ENCODE data around the gene ARPC5. TPM values are rescaled to one million over a fixed set of nuclear protein-coding genes. Genes with fewer than 3 reads are reported as not detected.
"Not testable (repeated sequence)": the region's sequence is repeated elsewhere in the genome, so short reads cannot be mapped to it uniquely, and the experiment has no call there.

The ARPC5 gene
- total RNA-seq, 1 donor from 2014 or later, result 26.1 TPM

GRCh38 chr1:183620311-183620710, 15.3 kb downstream of the ARPC5 start:
- H3K9me3 ChIP-seq (ENCODE audit: control insufficient read depth in 3 of 3, low read length in 3 of 3), result no peaks in the 10 kb centered on the region
- no peaks in the 10 kb centered on the region for H3K27me3 ChIP-seq (ENCODE audit: control insufficient read depth in 3 of 3, insufficient read depth in 3 of 3, low read length in 3 of 3)
- H3K9ac ChIP-seq (ENCODE audit: low read depth in 1 of 3, low read length in 3 of 3), result no peak overlapping the region

GRCh38 chr1:183619781-183620180, 15.8 kb downstream of the ARPC5 start:
- Histone ChIP-seq H3K27ac (ENCODE audit: low read depth, low read length) (no peak overlapping the region), H3K36me3 (ENCODE audit: control insufficient read depth in 3 of 3, insufficient read depth in 3 of 3, low read length in 3 of 3) (no peaks in the 10 kb centered on the region), H3K9me3 (ENCODE audit: control insufficient read depth in 3 of 3, low read length in 3 of 3) (no peaks in the 10 kb centered on the region), H3K27me3 (ENCODE audit: control insufficient read depth in 3 of 3, insufficient read depth in 3 of 3, low read length in 3 of 3) (no peaks in the 10 kb centered on the region), H3K9ac (ENCODE audit: low read depth in 1 of 3, low read length in 3 of 3) (no peak overlapping the region), H3K4me3 (ENCODE audit: low read length in 3 of 3) (no peak overlapping the region), H3K4me1 (ENCODE audit: control insufficient read depth in 3 of 3, insufficient read depth in 3 of 3, low read length in 3 of 3) (no peaks in the 10 kb centered on the region)

More at GRCh38 chr1:183620311-183620710, 15.3 kb downstream of the ARPC5 start:
- H3K36me3 ChIP-seq (ENCODE audit: control insufficient read depth in 3 of 3, insufficient read depth in 3 of 3, low read length in 3 of 3), result peaks cover 0 to under 1% (median 0%) of the 10 kb centered on the region in 3 donors
- H3K4me1 ChIP-seq (ENCODE audit: control insufficient read depth in 3 of 3, insufficient read depth in 3 of 3, low read length in 3 of 3), result no peaks in the 10 kb centered on the region
- no peak overlapping the region for H3K4me3 ChIP-seq (ENCODE audit: low read length in 3 of 3)
- no peak overlapping the region for H3K27ac ChIP-seq (ENCODE audit: low read depth, low read length)

- not testable (repeated sequence) for H3K4me1 ChIP-seq (ENCODE audit: control insufficient read depth in 3 of 3, insufficient read depth in 3 of 3, low read length in 3 of 3); H3K27ac ChIP-seq (ENCODE audit: low read depth, low read length); H3K9me3 ChIP-seq (ENCODE audit: control insufficient read depth in 3 of 3, low read length in 3 of 3); H3K36me3 ChIP-seq (ENCODE audit: control insufficient read depth in 3 of 3, insufficient read depth in 3 of 3, low read length in 3 of 3); H3K4me3 ChIP-seq (ENCODE audit: low read length in 3 of 3); H3K9ac ChIP-seq (ENCODE audit: low read depth in 1 of 3, low read length in 3 of 3); H3K27me3 ChIP-seq (ENCODE audit: control insufficient read depth in 3 of 3, insufficient read depth in 3 of 3, low read length in 3 of 3)
Observed at GRCh38 chr1:183618202-183618601, 17.4 kb downstream of the ARPC5 start.

GRCh38 chr1:183612975-183613374, 22.6 kb downstream of the ARPC5 start:
- not testable (repeated sequence) for H3K9me3 ChIP-seq (ENCODE audit: control insufficient read depth in 3 of 3, low read length in 3 of 3); H3K36me3 ChIP-seq (ENCODE audit: control insufficient read depth in 3 of 3, insufficient read depth in 3 of 3, low read length in 3 of 3); H3K27ac ChIP-seq (ENCODE audit: low read depth, low read length); H3K27me3 ChIP-seq (ENCODE audit: control insufficient read depth in 3 of 3, insufficient read depth in 3 of 3, low read length in 3 of 3); H3K4me3 ChIP-seq (ENCODE audit: low read length in 3 of 3); H3K9ac ChIP-seq (ENCODE audit: low read depth in 1 of 3, low read length in 3 of 3)
- H3K4me1 ChIP-seq (ENCODE audit: control insufficient read depth in 3 of 3, insufficient read depth in 3 of 3, low read length in 3 of 3), result peaks cover 0 to 11% (median 2%) of the 10 kb centered on the region in 3 donors

GRCh38 chr1:183612407-183612806, 23.2 kb downstream of the ARPC5 start:
- H3K9me3 ChIP-seq (ENCODE audit: control insufficient read depth in 3 of 3, low read length in 3 of 3), result no peaks in the 10 kb centered on the region
- no peaks in the 10 kb centered on the region for H3K36me3 ChIP-seq (ENCODE audit: control insufficient read depth in 3 of 3, insufficient read depth in 3 of 3, low read length in 3 of 3)
- H3K27ac ChIP-seq (ENCODE audit: low read depth, low read length), result no peak overlapping the region
- no peak overlapping the region for H3K9ac ChIP-seq (ENCODE audit: low read depth in 1 of 3, low read length in 3 of 3)
- H3K4me1 ChIP-seq (ENCODE audit: control insufficient read depth in 3 of 3, insufficient read depth in 3 of 3, low read length in 3 of 3), result peaks cover 0 to 11% (median 2%) of the 10 kb centered on the region in 3 donors
- H3K27me3 ChIP-seq (ENCODE audit: control insufficient read depth in 3 of 3, insufficient read depth in 3 of 3, low read length in 3 of 3), result no peaks in the 10 kb centered on the region
- H3K4me3 ChIP-seq (ENCODE audit: low read length in 3 of 3), result no peak overlapping the region

- Histone ChIP-seq H3K27ac (ENCODE audit: low read depth, low read length) (no peak overlapping the region), H3K9ac (ENCODE audit: low read depth in 1 of 3, low read length in 3 of 3) (no peak overlapping the region), H3K4me3 (ENCODE audit: low read length in 3 of 3) (no peak overlapping the region)
Observed at GRCh38 chr1:183611021-183611420, 24.6 kb downstream of the ARPC5 start.

GRCh38 chr1:183609759-183610452, 25.7 kb downstream of the ARPC5 start:
- Histone ChIP-seq H3K4me3 (ENCODE audit: low read length in 3 of 3) (no peak overlapping the region), H3K27me3 (ENCODE audit: control insufficient read depth in 3 of 3, insufficient read depth in 3 of 3, low read length in 3 of 3) (no peaks in the 10 kb centered on the region), H3K27ac (ENCODE audit: low read depth, low read length) (peak overlapping the region; percentile 32), H3K9me3 (ENCODE audit: control insufficient read depth in 3 of 3, low read length in 3 of 3) (no peaks in the 10 kb centered on the region), H3K9ac (ENCODE audit: low read depth in 1 of 3, low read length in 3 of 3) (no peak overlapping the region), H3K4me1 (ENCODE audit: control insufficient read depth in 3 of 3, insufficient read depth in 3 of 3, low read length in 3 of 3) (peaks cover 0 to 11% (median 2%) of the 10 kb centered on the region in 3 donors), H3K36me3 (ENCODE audit: control insufficient read depth in 3 of 3, insufficient read depth in 3 of 3, low read length in 3 of 3) (no peaks in the 10 kb centered on the region)

More at GRCh38 chr1:183611021-183611420, 24.6 kb downstream of the ARPC5 start:
- H3K9me3 ChIP-seq (ENCODE audit: control insufficient read depth in 3 of 3, low read length in 3 of 3), result no peaks in the 10 kb centered on the region
- H3K4me1 ChIP-seq (ENCODE audit: control insufficient read depth in 3 of 3, insufficient read depth in 3 of 3, low read length in 3 of 3), result peaks cover 0 to 11% (median 2%) of the 10 kb centered on the region in 3 donors
- no peaks in the 10 kb centered on the region for H3K36me3 ChIP-seq (ENCODE audit: control insufficient read depth in 3 of 3, insufficient read depth in 3 of 3, low read length in 3 of 3)
- no peaks in the 10 kb centered on the region for H3K27me3 ChIP-seq (ENCODE audit: control insufficient read depth in 3 of 3, insufficient read depth in 3 of 3, low read length in 3 of 3)

- Histone ChIP-seq H3K27me3 (ENCODE audit: control insufficient read depth in 3 of 3, insufficient read depth in 3 of 3, low read length in 3 of 3) (no peaks in the 10 kb centered on the region), H3K36me3 (ENCODE audit: control insufficient read depth in 3 of 3, insufficient read depth in 3 of 3, low read length in 3 of 3) (no peaks in the 10 kb centered on the region), H3K9ac (ENCODE audit: low read depth in 1 of 3, low read length in 3 of 3) (peak overlapping the region in 1 of 3 donors; percentile 33), H3K9me3 (ENCODE audit: control insufficient read depth in 3 of 3, low read length in 3 of 3) (no peaks in the 10 kb centered on the region), H3K27ac (ENCODE audit: low read depth, low read length) (peak overlapping the region; percentile 32), H3K4me3 (ENCODE audit: low read length in 3 of 3) (peak overlapping the region in 1 of 3 donors; percentile 30), H3K4me1 (ENCODE audit: control insufficient read depth in 3 of 3, insufficient read depth in 3 of 3, low read length in 3 of 3) (peaks cover 0 to 11% (median 2%) of the 10 kb centered on the region in 3 donors)
Observed at GRCh38 chr1:183609313-183609712, 26.3 kb downstream of the ARPC5 start.

- H3K27ac ChIP-seq (ENCODE audit: low read depth, low read length), result no peak overlapping the region
- no peak overlapping the region for H3K9ac ChIP-seq (ENCODE audit: low read depth in 1 of 3, low read length in 3 of 3)
- peaks cover 0 to 11% (median 2%) of the 10 kb centered on the region in 3 donors for H3K4me1 ChIP-seq (ENCODE audit: control insufficient read depth in 3 of 3, insufficient read depth in 3 of 3, low read length in 3 of 3)
- H3K27me3 ChIP-seq (ENCODE audit: control insufficient read depth in 3 of 3, insufficient read depth in 3 of 3, low read length in 3 of 3), result no peaks in the 10 kb centered on the region
- H3K9me3 ChIP-seq (ENCODE audit: control insufficient read depth in 3 of 3, low read length in 3 of 3), result no peaks in the 10 kb centered on the region
- H3K4me3 ChIP-seq (ENCODE audit: low read length in 3 of 3), result no peak overlapping the region
- H3K36me3 ChIP-seq (ENCODE audit: control insufficient read depth in 3 of 3, insufficient read depth in 3 of 3, low read length in 3 of 3), result no peaks in the 10 kb centered on the region
Observed at GRCh38 chr1:183607322-183607980, 28.1 kb downstream of the ARPC5 start.

GRCh38 chr1:183605904-183606303, 29.7 kb downstream of the ARPC5 start:
- H3K4me3 ChIP-seq (ENCODE audit: low read length in 3 of 3), result no peak overlapping the region
- H3K4me1 ChIP-seq (ENCODE audit: control insufficient read depth in 3 of 3, insufficient read depth in 3 of 3, low read length in 3 of 3), result peaks cover 0 to 11% (median 2%) of the 10 kb centered on the region in 3 donors
- H3K9ac ChIP-seq (ENCODE audit: low read depth in 1 of 3, low read length in 3 of 3), result no peak overlapping the region
- no peaks in the 10 kb centered on the region for H3K9me3 ChIP-seq (ENCODE audit: control insufficient read depth in 3 of 3, low read length in 3 of 3)
- H3K27me3 ChIP-seq (ENCODE audit: control insufficient read depth in 3 of 3, insufficient read depth in 3 of 3, low read length in 3 of 3), result no peaks in the 10 kb centered on the region
- no peak overlapping the region for H3K27ac ChIP-seq (ENCODE audit: low read depth, low read length)
- no peaks in the 10 kb centered on the region for H3K36me3 ChIP-seq (ENCODE audit: control insufficient read depth in 3 of 3, insufficient read depth in 3 of 3, low read length in 3 of 3)
